ENCODE measurements around the gene KIAA1958. TPM values are rescaled to one million over a fixed set of nuclear protein-coding genes. Genes with fewer than 3 reads are reported as not detected.

KIAA1958 gene
- total and polyA plus RNA-seq, 2 of the 4 experiments (the other 2 are of a cell fraction): 0.65 to 1.8 TPM

DNA sequence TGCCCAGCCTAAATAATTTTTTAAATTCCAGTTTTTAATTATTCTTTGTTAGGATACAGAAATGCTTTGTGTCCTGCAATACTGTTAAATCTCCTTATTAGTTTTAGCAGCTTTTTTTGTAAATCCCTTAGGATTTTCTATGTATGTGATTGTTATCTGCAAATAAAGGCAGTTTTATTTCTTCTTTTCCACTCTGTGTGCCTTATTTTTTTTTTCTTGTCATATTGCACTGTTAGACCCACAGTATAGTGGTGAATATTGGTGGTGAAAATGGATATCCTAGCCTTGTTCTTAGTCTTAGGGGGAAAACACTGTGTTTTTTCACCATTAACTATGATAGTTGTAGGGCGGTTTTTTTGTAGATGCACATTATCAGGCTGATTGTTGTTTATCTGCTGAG, 11.3 kb upstream of the KIAA1958 start:
- Histone ChIP-seq H2BK15ac (ENCODE audit: low read depth, low read length) (no peak overlapping the region), H3K36me3 (ENCODE audit: control insufficient read depth, insufficient read depth, low read length) (peaks cover 5% of the 10 kb centered on the region), H3K14ac (replicated peaks; ENCODE audit: low read depth, low read length) (no peak overlapping the region), H3K4me1 (ENCODE audit: control insufficient read depth, insufficient read depth, low read length) (no peaks in the 10 kb centered on the region), H2AK9ac (replicated peaks; ENCODE audit: low read depth, low read length, poor library complexity) (no peak overlapping the region), H3K4me3 (ENCODE audit: insufficient read depth, low read depth, low read length) (no peak overlapping the region), H2BK5ac (ENCODE audit: low read depth, low read length, poor library complexity, severe bottlenecking) (no peak overlapping the region), H3K9ac (ENCODE audit: low read depth, low read length) (no peak overlapping the region), H2AK5ac (ENCODE audit: low read depth, low read length) (no peak overlapping the region), H3K9me1 (ENCODE audit: insufficient read depth, low read length) (no peaks in the 10 kb centered on the region), H4K8ac (ENCODE audit: low read depth in 2 of 2, low read length in 2 of 2) (no peak overlapping the region), H3K18ac (ENCODE audit: low read depth, low read length) (no peak overlapping the region), H2BK120ac (ENCODE audit: low read depth, low read length) (no peak overlapping the region), H3K27ac (ENCODE audit: insufficient read depth, low read length) (no peak overlapping the region), H3K79me1 (ENCODE audit: low read depth in 1 of 2, low read length in 2 of 2) (no peaks in the 10 kb centered on the region), H3K4me2 (ENCODE audit: low read depth, low read length) (no peak overlapping the region), H2BK20ac (ENCODE audit: low read depth, low read length) (no peak overlapping the region), H3K56ac (ENCODE audit: extremely low read depth, insufficient read depth, low read length) (no peak overlapping the region), H3K9me3 (ENCODE audit: control insufficient read depth, insufficient read depth, low read length) (no peaks in the 10 kb centered on the region), H2AFZ (replicated peaks; ENCODE audit: low read length, poor library complexity) (no peak overlapping the region), H3K23ac (ENCODE audit: low read depth, low read length) (no peak overlapping the region), H4K5ac (ENCODE audit: low read depth, low read length) (no peak overlapping the region), H3K27me3 (ENCODE audit: control insufficient read depth, insufficient read depth, low read length) (no peaks in the 10 kb centered on the region), H3K4ac (ENCODE audit: low read depth, low read length) (no peak overlapping the region), H4K20me1 (ENCODE audit: insufficient read depth, low read length) (no peaks in the 10 kb centered on the region), H4K91ac (ENCODE audit: insufficient read depth, low read depth, low read length) (no peak overlapping the region)
- in situ Hi-C loops (cut with MboI; ENCODE audit: low sequenced_read_pairs): no loop called here
- WGBS, 2 experiments (ENCODE audit: extremely low coverage in 2 of 2, insufficient read length in 1 of 2): no CpG with 5 or more reads among the region's 1 CpG
- dilution Hi-C loops (cut with HindIII; ENCODE audit: low sequenced_read_pairs, unreplicated experiment): no loop called here
- ChIA-PET POLR2A (ENCODE audit: unreplicated experiment) (no interaction called here), CTCF (no interaction called here)
- TF ChIP-seq, protein P1, sequence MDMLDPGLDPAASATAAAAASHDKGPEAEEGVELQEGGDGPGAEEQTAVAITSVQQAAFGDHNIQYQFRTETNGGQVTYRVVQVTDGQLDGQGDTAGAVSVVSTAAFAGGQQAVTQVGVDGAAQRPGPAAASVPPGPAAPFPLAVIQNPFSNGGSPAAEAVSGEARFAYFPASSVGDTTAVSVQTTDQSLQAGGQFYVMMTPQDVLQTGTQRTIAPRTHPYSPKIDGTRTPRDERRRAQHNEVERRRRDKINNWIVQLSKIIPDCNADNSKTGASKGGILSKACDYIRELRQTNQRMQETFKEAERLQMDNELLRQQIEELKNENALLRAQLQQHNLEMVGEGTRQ (IDR thresholded peaks at IDR 0.05; ENCODE audit: low read depth, low read length): no peak
- TF ChIP-seq MAZ (IDR thresholded peaks at IDR 0.05; ENCODE audit: borderline replicate concordance, low read depth, low read length) (no peak), CEBPB (IDR thresholded peaks at IDR 0.05; ENCODE audit: low read depth, low read length) (no peak)
- ATAC-seq (ENCODE audit: low read depth) (no peak), DNase-seq (no peak)
- intact Hi-C loops (cut with micrococcal nuclease): no loop called here
- no TSS peak for BruUV-seq (replicated peaks)
